Aorta (tissue), 5 donors: Measurements from ENCODE around the gene ZC3H12D. TPM values are rescaled to one million over a fixed set of nuclear protein-coding genes. Genes with fewer than 3 reads are reported as not detected.
"Not testable (repeated sequence)": the region's sequence is repeated elsewhere in the genome, so short reads cannot be mapped to it uniquely, and the experiment has no call there.

Source experiments
- ATAC-seq: fragments of 200-7000 bp; cut with Tn5 transposase; one replicate; pipeline ENCODE4 v1.9.1; 2022; ENCODE audit warnings: moderate library complexity; ENCODE audit not compliant: low FRiP score
- DNase-seq, 2 donors: peaks; one replicate each; pipeline ENCODE4 v3.0.0-alpha.2; 2020
- H3K27ac ChIP-seq, 2 donors: one replicate each; pipeline ENCODE4 v1.5.1; 2013; ENCODE audit warnings: low read length in 2 of 2, mild to moderate bottlenecking in 2 of 2, moderate library complexity in 2 of 2, control low read depth in 1 of 2, inconsistent platforms in 1 of 2, low read depth in 1 of 2
- H3K27me3 ChIP-seq, 2 donors: one replicate each; pipeline ENCODE4 v1.6.1; 2013; ENCODE audit warnings: control low read depth in 1 of 2, low read length in 1 of 2, mild to moderate bottlenecking in 1 of 2, moderate library complexity in 1 of 2; ENCODE audit not compliant: insufficient read depth in 2 of 2, control insufficient read depth in 1 of 2
- H3K36me3 ChIP-seq, 2 donors: one replicate each; pipeline ENCODE4 v1.6.1; 2013; ENCODE audit warnings: control low read depth in 1 of 2, low read length in 1 of 2, mild to moderate bottlenecking in 1 of 2; ENCODE audit not compliant: insufficient read depth in 2 of 2, control insufficient read depth in 1 of 2
- H3K4me1 ChIP-seq, 2 donors: one replicate each; pipeline ENCODE4 v1.6.1; 2013; ENCODE audit warnings: low read length in 2 of 2, control low read depth in 1 of 2, mild to moderate bottlenecking in 1 of 2, moderate library complexity in 1 of 2; ENCODE audit not compliant: insufficient read depth in 2 of 2, control insufficient read depth in 1 of 2
- H3K4me3 ChIP-seq, 2 donors: one replicate each; pipeline ENCODE4 v1.5.1; 2013; ENCODE audit warnings: low read length in 2 of 2, control low read depth in 1 of 2, mild to moderate bottlenecking in 1 of 2
- H3K9me3 ChIP-seq: one replicate; pipeline ENCODE4 v1.6.1; 2013; ENCODE audit warnings: mild to moderate bottlenecking, low read length; ENCODE audit not compliant: control insufficient read depth
- WGBS, 2 donors: extraction: QIAGEN DNeasy Blood & Tissue Kit; methylation state at CpG; one replicate each; pipeline ENCODE4 v1.1.7; 2013; 5-methylcytosine and 5-hydroxymethylcytosine counted together
- intact Hi-C, 2 donors: fragments of 100-400 bp; cut with DNase I; formaldehyde crosslinking; loops; one replicate each; pipeline versions ENCODE4 v1.14.2 to v1.15.0; 2022
- polyA plus RNA-seq, 2 donors: library from polyadenylated mRNA; stranded (reverse); fragments of 200-250 nt; gene quantifications; one replicate each; pipeline ENCODE4 v1.2.3, GENCODE V29; 2013
- total RNA-seq, 2 donors: library from RNA; stranded (reverse); fragmentation: NEBNext Ultra II Directional; extraction: Animal tissue kit (Norgen Biotek cat#: 25700); gene quantifications; one replicate each; pipeline ENCODE4 v1.2.1, GENCODE V29; 2021
- donor health status: healthy with polysubstance abuse.
- donor health status: Bipolar disorder and iron deficiency.
- donor health status: DM: no; HTN: no; CAD: no.
- donor health status: DM: no; HTN: no; CAD: no.
- donor health status: DM: yes; HTN: yes; CAD: no.

Gene ZC3H12D
- total and polyA plus RNA-seq, 4 donors: 0.10 to 3.0 (median 1.5) TPM

- 84 to 88% methylated on average over 2 of the region's 2 CpGs for WGBS, 2 donors
- Histone ChIP-seq H3K27ac (no peak overlapping the region), H3K9me3 (no peaks in the 10 kb centered on the region), H3K4me3 (no peak overlapping the region), H3K36me3 (no peaks in the 10 kb centered on the region), H3K27me3 (no peaks in the 10 kb centered on the region), H3K4me1 (no peaks in the 10 kb centered on the region)
- intact Hi-C loops: no loop called here
- no peak for ATAC-seq
- no peak for DNase-seq
Observed at GRCh38 chr6:149468179-149468578, 16.6 kb downstream of the ZC3H12D start.

- H3K4me1 ChIP-seq: no peaks in the 10 kb centered on the region
- H3K27me3 ChIP-seq: no peaks in the 10 kb centered on the region
- H3K36me3 ChIP-seq: no peaks in the 10 kb centered on the region
- no peaks in the 10 kb centered on the region for H3K9me3 ChIP-seq
- intact Hi-C loops: no loop called here
- H3K27ac ChIP-seq: no peak overlapping the region
- no peak for ATAC-seq
- no peak for DNase-seq
- H3K4me3 ChIP-seq: no peak overlapping the region
- 87 to 88% methylated on average over 4 of the region's 4 CpGs for WGBS, 2 donors
Observed at GRCh38 chr6:149467265-149467664, 17.5 kb downstream of the ZC3H12D start.

GRCh38 chr6:149464411-149464810, 20.4 kb downstream of the ZC3H12D start:
- no peak for DNase-seq
- ATAC-seq: no peak
- H3K27me3 ChIP-seq: no peaks in the 10 kb centered on the region
- no peak overlapping the region for H3K4me3 ChIP-seq
- 32 to 39% methylated on average over 8 of the region's 8 CpGs for WGBS, 2 donors
- H3K27ac ChIP-seq: no peak overlapping the region
- no peaks in the 10 kb centered on the region for H3K4me1 ChIP-seq
- no peaks in the 10 kb centered on the region for H3K36me3 ChIP-seq
- no peaks in the 10 kb centered on the region for H3K9me3 ChIP-seq
- intact Hi-C loops: no loop called here

GRCh38 chr6:149463781-149464180, 21.0 kb downstream of the ZC3H12D start:
- ATAC-seq (no peak), DNase-seq (no peak)
- Histone ChIP-seq H3K9me3 (no peaks in the 10 kb centered on the region), H3K4me1 (no peaks in the 10 kb centered on the region), H3K27me3 (no peaks in the 10 kb centered on the region), H3K36me3 (no peaks in the 10 kb centered on the region), H3K4me3 (no peak overlapping the region), H3K27ac (no peak overlapping the region)
- WGBS, 2 donors: 70 to 72% methylated on average over 4 of the region's 4 CpGs
- intact Hi-C loops: no loop called here

- H3K27ac ChIP-seq, H3K4me1 ChIP-seq, H3K36me3 ChIP-seq, H3K9me3 ChIP-seq, H3K4me3 ChIP-seq, H3K27me3 ChIP-seq, intact Hi-C loops, ATAC-seq: not testable (repeated sequence)
- 95 to 96% methylated on average over 7 of the region's 7 CpGs for WGBS, 2 donors
- peak in 1 of 2 donors; percentile 69 for DNase-seq
Observed at GRCh38 chr6:149462712-149463111, 22.1 kb downstream of the ZC3H12D start.

GRCh38 chr6:149461670-149462069, 23.1 kb downstream of the ZC3H12D start:
- no peaks in the 10 kb centered on the region for H3K27me3 ChIP-seq
- DNase-seq (no peak), ATAC-seq (no peak)
- no peaks in the 10 kb centered on the region for H3K9me3 ChIP-seq
- H3K4me3 ChIP-seq: no peak overlapping the region
- no peak overlapping the region for H3K27ac ChIP-seq
- H3K4me1 ChIP-seq: no peaks in the 10 kb centered on the region
- H3K36me3 ChIP-seq: no peaks in the 10 kb centered on the region
- WGBS, 2 donors: 91 to 93% methylated on average over 5 of the region's 5 CpGs
- intact Hi-C loops: no loop called here

- DNase-seq: peak in 1 of 2 donors; percentile 24
- intact Hi-C loops, H3K9me3 ChIP-seq, H3K36me3 ChIP-seq, ATAC-seq, H3K27ac ChIP-seq, H3K4me3 ChIP-seq, H3K27me3 ChIP-seq, H3K4me1 ChIP-seq: not testable (repeated sequence)
- 62 to 65% methylated on average over 3 of the region's 3 CpGs for WGBS, 2 donors
Observed at GRCh38 chr6:149460249-149460648, 24.6 kb downstream of the ZC3H12D start.

- Histone ChIP-seq H3K27me3 (no peaks in the 10 kb centered on the region), H3K4me1 (no peaks in the 10 kb centered on the region), H3K36me3 (no peaks in the 10 kb centered on the region), H3K27ac (no peak overlapping the region), H3K4me3 (no peak overlapping the region), H3K9me3 (no peaks in the 10 kb centered on the region)
- DNase-seq: peak in 1 of 2 donors; percentile 35
- 70 to 84% methylated on average over 5 of the region's 5 CpGs for WGBS, 2 donors
- ATAC-seq: no peak
- intact Hi-C loops: no loop called here
Observed at GRCh38 chr6:149459761-149460160, 25.1 kb downstream of the ZC3H12D start.

- DNase-seq (no peak), ATAC-seq (no peak)
- intact Hi-C loops: no loop called here
- Histone ChIP-seq H3K27ac (no peak overlapping the region), H3K27me3 (no peaks in the 10 kb centered on the region), H3K36me3 (no peaks in the 10 kb centered on the region), H3K4me3 (no peak overlapping the region), H3K9me3 (no peaks in the 10 kb centered on the region), H3K4me1 (no peaks in the 10 kb centered on the region)
- 97% methylated on average over 1 of the region's 1 CpG for WGBS, 2 donors
Observed at GRCh38 chr6:149458806-149459205, 26.0 kb downstream of the ZC3H12D start.
